GM21390 (cell line): Measurements from ENCODE around the gene C1QTNF3.

Experiments
- ATAC-seq: cut with Tn5 transposase; IDR thresholded peaks from one replicate; pipeline ENCODE4 v1.9.1; 2021; ENCODE audit not compliant: unreplicated experiment

Gene C1QTNF3

DNA sequence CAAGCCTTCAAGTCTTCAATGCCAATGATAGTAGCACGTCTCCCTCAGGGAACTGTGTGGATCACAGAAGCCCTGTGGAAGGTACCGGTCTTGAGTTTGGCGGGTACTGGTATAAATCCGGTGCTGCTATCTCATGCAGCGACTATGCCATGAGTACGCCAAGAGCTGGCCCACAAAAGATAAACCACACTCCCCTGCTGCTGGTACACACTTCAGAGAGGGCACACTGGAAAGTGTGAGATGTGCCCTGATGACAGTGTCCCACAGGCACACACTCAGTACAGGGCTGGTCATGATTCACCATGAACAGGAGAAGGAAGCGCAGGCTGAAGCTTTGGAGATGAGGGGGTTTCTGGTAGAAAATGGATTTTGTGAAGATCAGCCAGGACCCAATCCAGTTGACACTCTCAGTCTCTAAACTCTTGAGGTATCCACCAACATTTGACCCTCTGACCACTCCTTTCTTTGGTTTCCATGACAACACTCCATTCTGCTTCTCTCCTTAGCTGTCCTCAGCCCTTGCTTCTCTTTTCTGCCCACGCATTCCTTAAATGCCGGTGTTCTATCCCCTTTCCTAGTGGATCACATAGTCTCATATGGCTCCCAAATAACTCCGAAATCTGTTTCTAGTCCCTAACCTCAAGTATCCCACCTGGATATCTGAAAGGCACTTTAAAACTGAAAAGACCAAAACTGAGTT, 40.2 kb downstream of the C1QTNF3 start:
- ATAC-seq = no peak

DNA sequence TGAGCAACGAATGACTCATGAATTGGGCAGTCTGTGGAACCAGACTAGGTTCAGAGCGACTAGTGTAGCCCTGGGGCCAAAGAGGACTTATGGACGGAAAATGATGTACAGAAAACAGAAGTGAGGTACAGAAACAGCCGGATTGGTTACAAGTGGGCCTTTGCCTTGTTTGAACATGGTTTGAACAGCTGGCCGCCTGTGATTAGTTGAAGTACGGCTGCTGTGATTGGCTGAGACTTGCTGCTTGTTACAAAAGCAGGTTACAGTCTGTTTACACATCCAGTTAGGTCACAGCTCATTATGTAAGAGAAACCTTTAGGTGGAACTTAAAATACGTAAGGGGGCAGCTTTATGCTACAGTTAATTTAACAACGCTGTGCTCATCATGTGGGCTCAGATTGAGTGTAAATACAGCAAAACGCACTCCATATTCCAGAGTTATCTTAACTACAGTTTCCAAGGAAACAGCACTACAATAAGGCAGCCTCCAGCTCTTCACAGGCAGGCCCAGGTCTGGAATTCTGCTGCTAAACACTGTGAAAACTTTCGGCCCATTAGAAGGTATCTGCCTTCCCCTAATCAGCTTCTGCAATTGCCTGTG, 41.7 kb downstream of the C1QTNF3 start:
- ATAC-seq = no peak

DNA sequence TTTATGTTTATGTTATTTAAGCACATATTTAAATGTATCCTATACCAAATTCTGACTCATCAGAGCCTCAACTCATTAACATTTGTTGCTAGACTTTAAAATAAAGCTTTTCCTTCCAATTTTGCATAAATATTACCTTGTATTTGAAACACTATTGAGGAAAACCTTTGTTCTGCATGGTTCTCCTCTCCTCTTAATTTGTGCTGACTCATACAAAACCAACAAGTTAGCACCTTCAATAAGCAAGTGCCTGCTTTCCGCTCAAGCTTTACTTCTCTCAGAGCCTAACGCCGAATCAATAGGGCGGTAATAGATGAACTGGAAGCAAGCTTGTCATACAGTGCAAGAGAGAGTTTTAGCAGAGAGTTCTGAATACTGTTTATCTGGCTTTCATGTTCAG, 43.0 kb downstream of the C1QTNF3 start:
- ATAC-seq = no peak

DNA sequence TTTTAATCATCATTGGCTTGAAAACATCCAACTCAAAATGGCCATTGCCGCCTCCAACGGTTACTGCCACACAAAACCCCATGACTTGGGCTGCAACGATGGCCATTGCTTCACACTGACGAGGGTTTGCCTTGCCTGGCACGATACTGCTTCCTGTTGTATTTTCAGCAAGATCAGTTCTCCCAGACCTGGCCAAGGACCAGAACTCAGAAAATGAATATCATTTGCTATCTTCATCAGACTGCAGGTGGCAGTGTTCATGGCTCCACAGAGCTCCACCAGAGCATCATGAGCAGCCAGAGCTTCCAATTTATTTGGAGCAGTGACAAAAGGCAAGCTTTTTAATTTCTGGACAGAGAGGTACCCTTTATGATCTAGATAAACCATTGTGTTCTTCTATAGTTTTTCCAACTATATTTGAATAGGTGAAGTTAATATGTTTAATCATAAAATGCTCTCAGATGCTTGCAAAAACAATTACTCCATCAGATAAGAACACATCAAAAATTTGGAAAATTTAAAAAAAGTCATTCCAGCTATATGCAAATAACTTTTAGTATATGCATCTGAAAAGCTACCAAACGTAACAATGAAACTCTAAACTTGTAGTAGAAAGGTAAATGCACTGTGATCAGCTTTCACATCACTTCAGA, 45.6 kb downstream of the C1QTNF3 start:
- ATAC-seq = peak; percentile 87

DNA sequence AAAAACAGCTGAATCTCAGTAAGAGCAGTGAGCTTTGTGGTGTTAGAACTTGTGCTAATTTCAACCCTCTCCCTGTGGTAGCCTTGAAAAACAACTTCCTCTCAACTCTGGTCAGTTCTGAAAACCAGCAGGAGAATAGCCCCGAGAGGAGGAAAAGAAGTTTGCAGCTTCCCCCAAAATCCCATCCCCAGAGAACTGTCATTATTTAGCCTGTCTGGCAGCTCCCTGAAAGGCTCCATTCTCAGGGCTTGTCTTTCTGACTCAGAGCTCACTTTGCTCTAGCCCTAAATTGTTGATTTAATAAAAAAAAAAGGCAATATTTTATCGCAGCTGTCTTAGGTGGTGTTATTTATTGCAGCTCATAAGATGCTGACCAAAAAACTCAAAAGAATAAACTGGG, 47.1 kb downstream of the C1QTNF3 start:
- no peak for ATAC-seq

DNA sequence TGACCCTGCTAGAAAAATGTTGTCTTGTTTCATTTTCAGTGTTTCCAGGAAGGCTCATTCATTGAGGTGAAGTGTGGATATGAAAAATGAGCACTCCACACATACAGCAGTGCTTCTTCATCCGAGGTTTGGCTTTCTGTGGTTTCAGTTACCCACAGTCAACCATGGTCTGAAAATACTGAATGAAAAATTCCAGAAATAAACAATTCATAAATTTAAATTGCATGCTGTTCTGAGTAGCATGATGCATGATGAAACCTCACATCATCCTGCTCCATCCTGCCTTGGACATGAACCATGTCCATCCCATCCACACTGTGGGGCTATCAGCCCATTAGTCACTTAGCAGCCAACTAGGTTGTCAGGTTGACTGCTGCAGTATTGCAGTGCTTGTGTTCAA, 48.2 kb downstream of the C1QTNF3 start:
- no peak for ATAC-seq

DNA sequence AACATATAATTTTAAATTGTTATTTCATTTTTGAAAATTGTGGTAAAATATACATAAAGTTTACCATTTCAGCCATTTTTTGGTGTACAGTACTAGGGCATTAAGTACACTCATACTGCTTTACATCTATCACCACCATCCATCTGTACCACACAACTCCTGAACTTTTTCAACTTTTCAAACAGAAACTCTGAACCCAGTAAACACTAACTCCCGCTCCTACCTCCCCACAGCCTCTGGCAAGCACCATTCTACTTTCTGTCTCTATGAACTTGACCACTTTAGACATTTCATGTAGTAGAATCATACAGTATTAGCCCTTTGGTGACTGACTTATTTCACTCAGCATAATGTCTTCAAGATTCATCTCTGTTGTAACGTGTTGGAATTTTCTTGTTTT, 50.1 kb downstream of the C1QTNF3 start:
- no peak for ATAC-seq

DNA sequence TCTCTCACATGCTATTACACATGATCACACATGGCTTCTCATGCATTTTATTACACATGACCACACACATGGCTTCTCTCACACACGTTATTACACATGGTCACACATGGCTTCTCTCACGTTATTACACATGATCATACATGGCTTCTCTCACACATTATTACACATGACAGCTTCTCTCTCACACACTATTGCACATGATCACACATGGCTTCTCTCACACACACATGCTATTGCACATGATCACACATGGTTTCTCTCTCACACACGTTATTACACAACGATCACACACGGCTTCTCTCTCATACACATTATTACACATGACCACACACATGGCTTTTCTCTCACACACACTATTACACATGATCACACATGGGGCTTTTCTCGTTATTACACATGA, 57.6 kb downstream of the C1QTNF3 start:
- ATAC-seq = no peak

DNA sequence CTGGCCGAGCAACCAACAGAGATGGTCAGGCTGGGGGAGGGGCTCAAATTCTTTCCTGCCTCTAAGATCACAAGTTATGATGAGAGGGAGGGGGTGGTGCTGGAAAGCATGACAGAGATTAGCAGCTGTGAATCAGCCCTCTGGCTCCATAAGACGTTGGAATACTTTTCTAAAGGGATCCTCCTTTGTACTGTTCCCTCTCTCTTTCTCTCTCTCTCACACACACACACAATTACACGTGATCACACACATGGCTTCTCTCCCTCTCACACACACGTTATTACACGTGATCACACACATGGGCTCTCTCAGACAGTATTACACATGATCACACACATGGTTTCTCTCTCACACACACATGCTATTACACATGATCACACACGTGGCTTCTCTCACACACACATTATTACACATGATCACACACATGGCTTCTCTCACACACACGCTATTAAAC, 58.3 kb downstream of the C1QTNF3 start, which contains the start of gene SLC45A2:
SLC45A2 (minus strand) TSS at position 23 of the 454 bp plus-strand sequence. CDS start 110 bp downstream, outside the sequence.
- no peak for ATAC-seq

DNA sequence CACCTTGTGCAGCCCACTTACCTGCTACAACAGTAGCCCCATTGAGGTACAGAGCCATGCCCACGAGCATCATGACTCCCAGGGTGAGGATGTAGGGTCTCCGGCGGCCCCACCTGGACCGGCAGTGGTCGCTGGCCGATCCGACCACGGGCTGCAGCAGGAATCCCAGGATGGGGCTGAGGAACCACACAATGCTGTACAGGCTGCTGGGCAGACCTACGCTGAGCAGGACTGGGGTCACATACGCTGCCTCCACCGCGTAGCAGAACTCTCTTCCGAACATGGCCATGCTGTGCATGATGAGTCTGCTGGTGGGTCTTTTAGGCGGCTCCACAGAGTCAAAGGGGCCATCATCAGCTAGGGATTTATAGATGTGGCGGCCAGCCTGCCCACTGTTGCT, 58.8 kb downstream of the C1QTNF3 start:
- ATAC-seq = no peak

DNA sequence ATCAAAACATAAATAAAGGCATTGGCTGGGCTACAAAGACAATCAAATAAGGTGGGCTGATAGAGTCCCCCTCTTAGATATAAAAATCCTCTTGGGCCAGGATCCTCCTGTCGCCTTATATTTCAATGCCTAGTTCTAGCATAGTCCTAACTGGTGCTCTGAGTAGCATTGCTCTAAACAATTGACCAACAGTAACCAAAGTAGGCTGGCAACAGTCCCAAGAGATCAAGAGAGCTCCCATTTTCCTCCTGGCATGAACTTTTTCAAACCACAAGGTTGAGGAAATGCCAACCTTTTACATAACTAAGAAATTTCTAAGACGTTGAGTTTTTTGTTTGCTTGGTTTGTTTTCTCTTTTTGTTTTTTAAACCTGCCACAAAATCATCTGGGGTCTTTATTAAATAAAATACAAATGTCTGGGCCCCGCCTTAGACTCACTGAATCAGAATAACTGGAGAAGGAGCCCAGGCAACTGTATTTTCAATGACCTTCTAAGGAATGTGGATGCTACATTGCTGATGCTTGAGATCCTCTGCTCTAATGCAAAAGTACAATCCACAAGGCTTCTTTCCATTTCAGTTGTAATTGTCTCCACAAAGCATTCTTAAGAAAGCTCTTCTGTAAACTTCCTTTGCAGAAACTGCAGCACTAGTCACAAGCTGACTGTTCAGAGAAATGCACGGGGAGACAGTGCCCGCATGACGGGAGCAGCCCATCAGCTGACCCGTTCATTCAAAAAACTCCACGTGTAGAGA, 61.4 kb downstream of the C1QTNF3 start:
- ATAC-seq = no peak

DNA sequence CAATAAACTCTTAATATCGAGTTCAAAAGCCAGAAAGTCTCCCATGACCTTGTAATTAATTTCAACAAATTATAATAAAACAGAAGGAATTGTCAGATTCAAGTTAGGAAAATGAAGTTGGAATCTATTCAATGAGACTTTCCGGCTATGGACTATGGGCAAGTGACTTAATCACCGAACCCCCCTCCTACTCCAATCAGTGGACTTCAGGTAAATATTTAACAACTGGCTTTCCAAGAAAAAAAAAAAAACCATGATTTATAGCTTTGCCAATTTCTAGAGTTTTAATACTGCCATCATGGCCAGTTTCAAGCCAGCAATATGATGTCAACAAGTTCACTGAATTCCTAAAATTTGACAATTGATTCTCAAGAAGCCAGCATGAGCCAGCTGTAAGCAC, 63.0 kb downstream of the C1QTNF3 start:
- ATAC-seq = no peak

DNA sequence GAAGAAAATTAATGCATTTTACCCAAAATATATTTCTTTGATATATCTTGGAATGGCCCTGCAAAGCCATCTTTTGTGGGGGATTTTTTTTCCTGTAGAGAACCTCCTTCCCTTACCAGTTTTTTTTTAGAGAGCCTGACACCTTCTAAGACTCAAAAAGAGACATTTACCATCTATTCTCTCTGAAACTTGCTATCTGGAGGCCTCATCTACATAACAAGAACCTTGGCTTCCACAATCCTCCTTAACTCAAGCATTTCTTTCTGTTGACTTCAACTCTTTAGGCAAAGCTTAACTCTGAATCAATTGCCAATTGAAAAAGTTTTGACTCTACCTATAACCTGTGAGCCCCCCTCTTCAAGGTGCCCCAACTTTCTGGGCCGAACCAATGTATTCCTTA, 64.7 kb downstream of the C1QTNF3 start:
- ATAC-seq = no peak

DNA sequence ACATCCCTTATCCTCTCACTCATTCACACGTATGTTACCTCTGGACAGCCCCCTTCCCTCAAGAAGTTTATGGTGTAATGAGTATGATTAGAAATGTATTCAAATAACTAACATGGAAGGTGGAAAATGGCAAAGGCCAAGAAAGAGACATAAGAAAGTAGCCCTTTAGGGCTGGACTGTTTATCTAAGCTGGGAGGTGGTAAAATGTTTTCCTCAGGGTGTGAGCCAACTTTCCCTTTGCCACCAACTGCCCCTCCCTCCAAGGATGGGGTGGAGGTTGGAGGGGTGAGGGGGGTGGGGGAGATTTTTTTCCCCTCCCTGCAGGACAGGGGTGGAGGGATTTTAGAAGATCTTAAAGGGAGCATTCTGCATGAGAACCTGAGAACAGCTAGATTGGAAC, 66.7 kb downstream of the C1QTNF3 start:
- no peak for ATAC-seq

DNA sequence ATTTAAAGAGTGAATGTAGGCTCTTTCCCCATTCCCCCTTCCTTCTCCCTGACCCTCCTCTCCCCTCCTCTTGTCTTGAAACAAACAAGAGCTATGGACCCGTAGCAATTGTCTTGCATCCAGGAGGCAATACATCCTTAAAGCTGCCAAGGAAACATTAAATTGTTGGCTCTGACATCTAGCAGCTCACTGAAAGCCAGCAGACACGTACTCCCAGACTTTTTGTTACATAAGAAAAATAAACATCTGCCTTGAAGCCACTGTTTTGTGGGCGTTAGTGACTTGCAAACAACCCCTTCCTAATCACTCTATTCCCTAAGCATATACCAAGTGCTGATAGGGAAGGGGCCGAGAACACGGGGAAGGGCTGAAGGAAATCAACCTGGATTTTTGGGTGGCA, 67.2 kb downstream of the C1QTNF3 start:
- no peak for ATAC-seq

DNA sequence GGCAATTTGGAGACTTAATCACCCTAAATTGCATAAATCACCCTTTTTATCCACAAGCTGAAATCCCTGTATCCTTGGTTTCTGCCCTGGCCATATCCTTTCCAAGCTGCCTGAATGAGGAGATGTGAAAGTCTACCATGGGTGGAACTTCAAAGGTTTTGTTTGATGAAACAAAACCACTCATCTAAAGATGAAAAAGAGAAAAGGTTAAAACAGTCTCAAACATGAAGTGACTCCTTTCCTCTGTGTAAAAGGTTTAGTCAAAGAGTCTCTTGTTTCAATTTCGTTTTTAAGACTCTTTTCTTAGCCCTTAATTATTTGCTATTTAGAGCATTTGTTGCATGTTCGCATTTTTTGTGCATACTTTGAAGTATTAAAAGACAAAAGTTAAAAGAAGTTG, 69.7 kb downstream of the C1QTNF3 start:
- ATAC-seq = peak; percentile 66

DNA sequence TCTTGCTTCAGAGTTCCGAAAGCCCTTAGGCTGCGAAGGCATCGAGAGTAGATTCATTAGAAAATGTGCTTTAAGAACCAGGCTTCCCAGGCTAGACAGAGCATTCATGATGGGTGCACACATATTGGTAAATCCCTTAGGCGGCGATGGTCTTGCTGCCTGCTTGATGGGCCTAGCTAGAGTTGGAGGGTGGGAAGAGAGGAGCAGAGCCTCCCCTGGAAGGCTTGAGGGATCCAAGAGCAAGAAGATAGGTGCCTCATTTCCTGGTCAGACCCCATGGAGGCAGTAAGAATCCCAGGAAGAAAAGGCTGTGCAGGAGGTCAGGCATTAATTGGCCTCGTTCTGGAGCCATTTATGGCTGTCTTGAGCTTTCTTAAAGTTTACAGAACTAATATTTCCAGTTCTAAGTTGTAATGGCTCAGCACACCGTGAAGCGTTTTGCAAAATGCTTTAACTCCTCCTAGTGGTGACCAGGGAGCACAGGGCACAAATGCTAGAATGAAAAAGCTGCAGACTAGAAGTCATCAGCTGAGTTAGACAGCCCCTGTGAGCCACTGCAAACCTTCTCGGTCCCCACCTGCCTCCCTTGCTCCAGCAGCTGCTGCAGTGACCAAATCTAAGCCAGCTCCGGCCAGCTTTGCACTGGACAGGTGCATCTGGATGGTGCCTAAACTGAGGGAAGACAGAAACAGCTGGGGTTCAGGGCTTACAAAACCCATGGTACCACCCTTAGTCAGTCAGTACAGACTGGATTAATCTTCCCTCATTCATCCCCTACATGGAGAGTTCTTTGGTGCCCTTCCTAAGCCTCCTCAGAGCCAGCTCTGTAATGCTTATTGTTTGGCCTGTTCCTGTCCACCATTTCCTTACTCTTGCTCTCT, 73.2 kb downstream of the C1QTNF3 start:
- peak; percentile 68 for ATAC-seq

DNA sequence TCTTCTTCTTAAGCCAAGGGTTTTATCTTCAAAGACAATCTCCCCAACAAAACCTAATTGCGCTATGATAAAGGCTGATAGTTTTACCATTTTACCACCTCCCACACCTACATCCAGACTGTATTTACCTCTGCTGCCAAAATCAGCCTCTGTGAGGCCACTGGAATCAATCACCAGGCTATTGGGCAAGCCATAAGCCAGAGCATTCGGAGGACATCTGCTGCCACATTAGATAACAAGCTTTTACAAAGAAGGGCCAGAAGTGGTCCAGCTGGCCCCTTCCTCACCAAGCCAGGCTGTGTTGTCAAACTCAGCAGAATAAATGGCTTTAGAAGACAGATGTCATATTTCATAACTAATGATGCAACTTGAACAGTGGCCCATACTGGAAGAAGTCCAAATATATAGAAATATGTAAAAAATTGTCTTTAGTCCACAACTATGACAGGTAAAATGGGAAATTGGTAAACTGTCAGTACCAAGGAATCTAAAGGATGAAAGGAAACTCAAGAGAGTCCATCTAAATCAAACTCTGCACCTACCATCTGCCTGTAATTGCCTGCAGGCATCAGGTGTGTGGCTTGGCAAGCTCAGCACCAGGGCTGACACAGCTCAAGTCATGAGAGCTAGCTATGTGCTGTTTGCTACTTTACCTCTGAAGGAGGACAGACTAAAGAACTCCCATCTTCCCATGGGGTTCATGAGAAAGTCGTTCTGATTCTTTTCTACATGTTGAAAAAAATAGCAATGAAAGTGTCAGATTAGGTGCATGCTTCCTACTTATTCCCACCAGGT, 74.6 kb downstream of the C1QTNF3 start:
- ATAC-seq = no peak
